Measurements from ENCODE around the gene OPCML. TPM values are rescaled to one million over a fixed set of nuclear protein-coding genes. Genes with fewer than 3 reads are reported as not detected.

Gene OPCML
- total RNA-seq, 1 experiment from 2014 or later: 0.94 TPM

- H4K91ac ChIP-seq (ENCODE audit: insufficient read length, low read depth, low read length): no peak overlapping the region
- H4K20me1 ChIP-seq (ENCODE audit: control insufficient read depth, insufficient read depth, insufficient read length): no peaks in the 10 kb centered on the region
- H3K18ac ChIP-seq (ENCODE audit: insufficient read length, low read depth, low read length): no peak overlapping the region
- H2AFZ ChIP-seq (ENCODE audit: low read length): no peak overlapping the region
- peak overlapping the region in 2 of 3 experiments; percentile 8 to 27; a peak in 1 of 7 replicates for H3K27ac Mint-ChIP-seq
- H3K56ac ChIP-seq (ENCODE audit: insufficient read length, low read depth, low read length): no peak overlapping the region
- H2BK5ac ChIP-seq (ENCODE audit: insufficient read length, low read length): no peak overlapping the region
- TF ChIP-seq CTCF (conservative IDR thresholded peaks at IDR 0.05): no peak
- H3K23ac ChIP-seq (ENCODE audit: insufficient read length, low read depth, low read length): no peak overlapping the region
- H3K14ac ChIP-seq (ENCODE audit: insufficient read depth, low read length): no peak overlapping the region
- H3K4me3 Mint-ChIP-seq: no peak overlapping the region
- no peaks in the 10 kb centered on the region for H3K23me2 ChIP-seq (ENCODE audit: insufficient read length, low read depth, low read length, poor library complexity, severe bottlenecking)
- no peaks in the 10 kb centered on the region for H3K4me1 ChIP-seq (ENCODE audit: insufficient read depth, low read length)
- peaks cover 50 to 57% of the 10 kb centered on the region in 2 experiments for H3K4me1 Mint-ChIP-seq
- no peaks in the 10 kb centered on the region for H3K79me1 ChIP-seq (ENCODE audit: insufficient read depth, low read depth, low read length, poor library complexity, severe bottlenecking)
- H3K79me2 ChIP-seq (ENCODE audit: insufficient read depth, low read length): no peaks in the 10 kb centered on the region
- no peak overlapping the region for H2BK120ac ChIP-seq (ENCODE audit: low read depth, low read length, poor library complexity, severe bottlenecking)
- no peak overlapping the region for H2AK5ac ChIP-seq (ENCODE audit: insufficient read length, low read length)
- no peak overlapping the region for H3T11ph ChIP-seq (ENCODE audit: low read length)
- H3K36me3 Mint-ChIP-seq (ENCODE audit: insufficient read depth in 1 of 3, low read depth in 3 of 3): no peaks in the 10 kb centered on the region
- H3K4ac ChIP-seq (ENCODE audit: low read depth, low read length): no peak overlapping the region
- no peak overlapping the region for H2BK20ac ChIP-seq (ENCODE audit: low read depth, low read length, poor library complexity, severe bottlenecking)
- H3K9ac ChIP-seq (ENCODE audit: extremely low read depth, insufficient read length, low read length): no peak overlapping the region
- H3K4me2 ChIP-seq (ENCODE audit: insufficient read depth, insufficient read length, low read length): no peak overlapping the region
- no CpG with 5 or more reads among the region's 7 CpGs for WGBS (ENCODE audit: extremely low coverage, insufficient read length, low lambda C conversion rate)
- no peak overlapping the region for H4K8ac ChIP-seq (replicated peaks; ENCODE audit: insufficient read length, low read depth, low read length)
- H4K5ac ChIP-seq (ENCODE audit: insufficient read length, low read depth, low read length): no peak overlapping the region
- no peak overlapping the region for H2BK12ac ChIP-seq (ENCODE audit: insufficient read length, low read depth, low read length)
- no peaks in the 10 kb centered on the region; the same call in 1 of the 2 replicates for H3K27me3 Mint-ChIP-seq (ENCODE audit: low read depth)
- no peaks in the 10 kb centered on the region for H3K9me3 ChIP-seq (ENCODE audit: control insufficient read depth, low read depth, low read length)
- no peak overlapping the region for H2BK15ac ChIP-seq (ENCODE audit: low read depth, low read length)
- H3K27me3 ChIP-seq (ENCODE audit: insufficient read depth, low read length): no peaks in the 10 kb centered on the region
- DNase-seq: no peak
- no peak overlapping the region for H3K27ac ChIP-seq (ENCODE audit: insufficient read length, low read depth, low read length)
- H3K9me3 Mint-ChIP-seq: no peaks in the 10 kb centered on the region
Observed at GRCh38 chr11:132770829-132771530, 761.3 kb downstream of the OPCML start.

All from H9 (cell line).